GM18907 (cell line): Measurements from ENCODE around the gene ACOD1.
A peak's percentile ranks its signal among the peaks of the same experiment; 100 is the strongest.
"Not testable (repeated sequence)": the region's sequence is repeated elsewhere in the genome, so short reads cannot be mapped to it uniquely, and the experiment has no call there.

Experiments used
- ATAC-seq: cut with Tn5 transposase; IDR thresholded peaks from one replicate; pipeline ENCODE4 v1.9.1; 2021; ENCODE audit warnings: mild to moderate bottlenecking, moderate library complexity; ENCODE audit not compliant: unreplicated experiment

Gene ACOD1

DNA sequence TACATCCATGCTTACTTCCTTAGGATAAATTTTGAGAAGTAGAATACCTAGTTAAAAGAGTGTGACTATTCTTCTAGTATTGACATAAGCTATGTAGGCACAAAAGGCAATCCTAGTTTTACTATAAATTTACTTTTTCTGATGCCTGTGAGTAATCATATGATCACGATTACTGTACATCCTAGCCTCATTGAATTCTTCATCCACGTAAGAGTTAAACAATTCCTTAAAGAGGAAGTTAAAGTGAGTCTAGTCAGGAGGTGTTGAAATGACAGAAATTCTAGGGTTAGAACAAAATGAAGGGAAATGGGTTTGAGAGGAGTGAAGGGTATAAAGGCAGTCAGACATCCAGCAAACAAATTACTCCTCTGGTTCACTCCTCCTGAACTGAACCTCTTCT is at the start of gene ACOD1:
Gene ACOD1, plus strand, starts transcription at position 363 of the 400 bp plus-strand sequence. CDS start 48 bp downstream, outside the sequence.
- no peak for ATAC-seq

DNA sequence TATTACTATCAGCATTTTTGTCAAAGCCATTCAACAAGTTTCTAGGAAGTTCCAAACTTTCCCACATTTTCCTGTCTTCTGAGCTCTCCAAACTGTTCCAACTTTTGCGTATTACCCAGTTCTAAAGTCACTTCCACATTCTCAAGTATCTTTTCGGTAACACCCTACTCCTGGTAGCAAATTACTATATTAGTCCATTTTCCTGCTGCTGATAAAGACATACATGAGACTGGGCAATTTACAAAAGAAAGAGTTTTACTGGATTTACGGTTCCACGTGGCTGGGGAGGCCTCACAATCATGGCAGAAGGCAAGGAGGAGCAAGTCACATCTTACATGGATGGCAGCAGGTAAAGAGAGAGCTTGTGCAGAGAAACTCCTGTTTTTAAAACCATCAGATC is 49.2 kb upstream of the ACOD1 start:
- not testable (repeated sequence) for ATAC-seq

DNA sequence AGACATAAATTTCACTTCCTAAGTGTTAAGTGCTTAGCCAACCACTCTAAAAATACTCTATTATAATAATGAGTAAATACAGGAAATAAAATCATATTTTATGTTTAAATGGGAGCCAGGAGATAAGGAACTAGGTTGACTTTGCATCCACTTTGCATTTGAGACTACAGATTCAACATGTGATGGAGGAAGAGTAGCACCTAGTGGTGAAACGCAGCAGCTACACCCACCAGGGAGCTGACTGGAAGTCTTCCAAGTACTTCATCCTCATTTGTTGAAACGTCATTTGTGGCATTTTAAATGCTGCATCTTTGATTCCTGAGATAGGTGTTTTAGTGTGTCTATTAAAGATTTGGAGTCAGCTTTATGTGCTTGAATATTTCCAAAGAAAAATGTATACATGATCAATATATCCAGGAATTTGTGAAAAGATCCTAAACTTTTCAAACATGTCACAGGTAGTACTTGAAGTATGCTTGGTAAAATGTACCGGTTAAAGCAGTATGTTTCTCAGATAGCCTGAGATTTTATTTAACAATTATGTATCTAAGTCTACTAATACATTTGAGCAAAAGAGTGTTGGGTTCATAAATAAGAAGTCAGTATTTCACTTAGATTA is 44.7 kb upstream of the ACOD1 start:
- peak; percentile 98 for ATAC-seq

DNA sequence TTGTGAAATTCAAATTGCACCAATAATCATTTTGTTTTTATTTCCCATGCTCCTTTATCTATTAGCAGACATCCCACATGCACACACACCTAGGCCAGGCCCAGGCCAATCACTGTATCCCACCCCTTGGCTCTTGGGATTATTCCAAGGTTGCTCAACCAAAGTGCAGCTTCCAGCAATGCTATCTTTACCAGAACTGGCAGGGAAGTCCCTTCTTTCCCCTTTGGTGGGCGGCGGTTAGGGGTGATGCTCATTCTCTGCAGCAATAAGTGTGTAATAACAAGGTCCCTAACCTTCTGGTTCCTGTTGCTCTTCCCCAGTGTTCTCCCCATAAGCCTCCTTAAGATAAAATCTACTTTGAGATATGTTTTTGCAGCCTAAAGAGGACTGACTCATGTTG is 43.8 kb upstream of the ACOD1 start:
- no peak for ATAC-seq

DNA sequence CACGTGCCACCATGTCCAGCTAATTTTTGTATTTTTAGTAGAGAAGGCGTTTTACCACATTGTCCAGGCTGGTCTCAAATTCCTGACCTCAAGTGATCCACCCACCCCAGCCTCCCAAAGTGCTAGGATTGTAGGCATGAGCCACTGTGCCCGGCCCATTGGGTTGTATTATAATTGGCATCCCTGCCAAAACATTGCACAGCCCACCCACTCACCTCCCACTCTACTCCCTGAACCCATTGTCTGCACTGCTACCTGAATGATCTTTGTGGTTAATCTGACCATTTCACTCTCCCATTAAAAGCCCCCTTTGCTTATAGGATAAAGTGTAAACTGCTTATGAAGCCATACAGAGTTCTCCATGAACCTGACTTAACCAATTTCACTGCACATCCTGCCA is 35.8 kb upstream of the ACOD1 start:
- ATAC-seq: no peak

DNA sequence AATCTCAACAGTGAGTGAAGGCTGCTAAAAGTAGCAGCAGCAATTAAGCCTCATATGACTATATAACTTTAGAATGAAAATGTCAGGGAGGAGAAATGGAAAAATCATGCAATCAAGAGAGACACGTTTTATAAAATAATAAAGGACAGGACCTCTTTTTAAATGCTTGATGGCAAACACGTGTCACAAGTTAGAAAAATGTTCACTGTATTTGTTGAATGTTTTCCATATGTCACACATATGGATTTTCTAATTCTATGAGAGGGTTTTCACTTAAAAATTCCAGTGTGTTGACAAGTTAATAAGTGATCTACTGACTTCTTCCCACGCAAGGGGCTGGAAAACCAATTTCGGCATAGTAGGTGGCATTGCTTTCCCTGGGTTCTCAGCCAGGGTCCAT is 34.4 kb upstream of the ACOD1 start:
- no peak for ATAC-seq

DNA sequence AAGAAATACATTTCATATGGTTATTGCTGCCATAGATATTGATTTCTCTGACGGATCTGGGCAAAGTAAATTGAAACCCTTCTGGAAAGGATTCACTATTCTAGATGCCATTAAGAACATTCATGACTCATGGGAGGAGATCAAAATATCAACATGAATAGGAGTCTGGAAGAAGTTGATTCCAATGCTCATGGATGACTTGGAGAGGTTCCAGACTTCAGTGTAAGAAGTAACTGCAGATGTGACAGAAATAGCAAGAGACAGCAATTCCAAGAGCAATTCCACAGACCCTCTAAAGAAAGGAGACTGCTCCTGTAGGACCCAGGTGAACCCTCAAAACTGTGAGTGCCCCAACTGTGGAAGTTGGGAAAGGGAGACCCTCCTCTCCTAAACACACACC is 31.2 kb upstream of the ACOD1 start:
- no peak for ATAC-seq

DNA sequence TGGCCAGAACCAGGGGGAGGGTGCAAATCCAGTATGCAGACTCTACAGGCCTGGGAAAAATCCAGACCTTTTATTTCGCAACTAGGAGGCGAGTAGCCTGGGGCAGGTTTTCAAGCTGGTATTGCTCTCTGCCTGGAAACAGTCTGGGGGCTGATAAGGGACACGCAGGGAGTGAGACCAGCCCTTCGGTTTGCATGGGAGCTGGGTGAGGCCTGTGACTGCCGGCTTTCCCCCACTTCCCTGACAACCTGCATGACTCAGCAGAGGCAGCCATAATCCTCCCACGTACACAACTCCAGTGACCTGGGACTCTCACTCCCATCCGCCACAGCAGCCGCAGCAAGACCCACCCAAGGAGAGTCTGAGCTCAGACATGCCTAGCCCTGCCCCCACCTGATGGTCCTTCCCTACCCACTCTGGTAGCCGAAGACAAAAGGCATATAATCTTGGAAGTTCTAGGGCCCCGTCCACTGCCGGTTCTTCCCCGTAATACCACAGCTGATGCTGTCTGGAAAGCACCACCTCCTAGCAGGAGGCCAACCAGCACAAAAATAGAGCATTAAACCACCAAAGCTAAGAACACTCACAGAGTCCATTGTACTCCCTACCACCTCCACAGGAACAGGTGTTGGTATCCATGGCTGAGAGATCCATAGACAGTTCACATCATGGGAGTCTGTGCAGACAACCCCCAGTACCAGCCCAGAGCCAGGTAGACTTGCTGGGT is 30.4 kb upstream of the ACOD1 start:
- ATAC-seq: not testable (repeated sequence)

DNA sequence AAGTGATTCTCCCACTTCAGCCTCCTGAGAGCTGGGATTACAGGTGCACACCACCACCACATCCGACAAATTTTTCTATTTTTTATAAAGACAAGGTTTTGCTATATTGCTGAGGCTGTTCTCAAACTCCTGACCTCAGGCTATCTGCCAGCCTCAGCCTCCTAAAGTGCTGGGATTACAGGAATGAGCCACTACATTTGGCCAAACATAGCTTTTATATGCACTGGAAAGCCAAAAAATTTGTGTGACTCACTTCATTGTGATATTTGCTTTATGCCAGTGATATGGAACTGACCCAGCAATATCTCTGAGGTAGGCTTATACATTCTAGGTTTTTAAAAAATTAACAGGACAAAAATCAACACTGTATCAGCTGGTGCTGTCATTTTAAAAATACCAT is 26.8 kb upstream of the ACOD1 start:
- ATAC-seq: no peak

DNA sequence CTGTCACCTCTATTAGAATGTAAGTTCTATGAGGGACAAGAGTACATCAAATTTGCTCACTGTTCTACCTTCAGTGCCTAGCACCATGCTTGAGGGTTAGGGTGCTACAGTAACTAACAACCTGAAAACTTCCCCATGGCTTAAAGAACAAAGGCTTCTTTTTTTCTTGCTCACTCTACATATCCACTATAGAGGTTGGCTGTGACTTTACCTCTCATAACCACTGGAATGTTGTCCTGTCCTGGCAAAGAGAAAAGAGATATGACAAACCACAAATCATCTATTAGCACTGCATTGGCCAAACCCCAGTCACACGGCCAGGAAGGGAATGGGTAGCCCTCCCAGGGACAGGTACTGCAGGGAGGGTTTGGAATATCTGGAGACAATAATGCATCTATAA is 23.2 kb upstream of the ACOD1 start:
- ATAC-seq: no peak

DNA sequence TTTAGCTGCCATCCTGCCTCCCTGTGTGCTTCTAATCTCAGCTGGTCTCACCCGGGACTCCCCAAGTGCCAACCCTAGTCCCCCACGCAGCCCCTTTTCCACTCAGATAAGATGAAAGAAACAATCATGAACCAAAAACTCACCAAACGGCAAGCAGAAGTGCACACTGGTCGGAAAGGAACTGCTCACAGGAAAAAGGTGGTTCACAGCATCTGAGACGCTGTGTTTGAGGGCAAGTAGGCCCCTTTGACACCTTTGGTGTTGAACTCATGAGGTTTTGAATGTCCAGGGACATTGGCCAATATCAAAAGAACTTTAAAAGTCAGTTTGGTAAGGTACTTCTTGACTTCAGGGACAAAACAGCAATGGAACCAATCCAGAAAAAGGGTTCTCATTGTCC is 20.4 kb upstream of the ACOD1 start:
- no peak for ATAC-seq

DNA sequence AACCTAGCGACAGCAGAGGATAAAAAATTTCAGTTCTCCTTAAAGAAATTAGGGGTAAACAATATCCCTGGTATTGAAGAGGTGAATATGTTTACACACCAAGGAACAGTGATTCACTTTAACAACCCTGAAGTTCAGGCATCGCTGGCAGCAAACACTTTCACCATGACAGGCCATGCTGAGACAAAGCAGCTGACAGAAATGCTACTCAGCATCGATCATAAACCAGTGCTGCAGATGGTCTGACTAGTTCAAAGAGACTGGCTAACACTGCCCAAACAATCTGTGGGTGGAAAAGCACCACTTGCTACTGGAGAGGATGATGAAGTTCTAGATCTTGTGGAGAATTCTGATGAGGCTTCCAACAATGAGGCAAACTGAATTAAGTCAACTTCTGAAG is 19.9 kb upstream of the ACOD1 start:
- ATAC-seq: no peak

DNA sequence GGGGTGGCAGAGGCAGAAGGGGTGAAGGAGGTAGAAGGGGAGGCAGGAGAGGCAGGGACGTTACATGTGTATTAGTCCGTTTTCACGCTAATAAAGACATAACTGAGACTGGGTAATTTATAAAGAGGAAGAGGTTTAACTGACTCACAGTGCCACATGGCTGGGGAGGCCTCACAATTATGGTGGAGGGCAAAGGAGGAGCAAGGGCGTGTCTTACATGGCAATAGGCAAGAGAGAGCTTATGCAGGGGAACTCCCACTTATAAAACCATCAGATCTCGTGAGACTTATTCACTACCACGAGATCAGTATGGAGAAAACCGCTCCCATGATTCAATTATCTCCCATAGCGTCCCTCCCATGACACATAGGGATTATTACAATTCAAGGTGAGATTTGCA is 19.0 kb upstream of the ACOD1 start:
- ATAC-seq: no peak

DNA sequence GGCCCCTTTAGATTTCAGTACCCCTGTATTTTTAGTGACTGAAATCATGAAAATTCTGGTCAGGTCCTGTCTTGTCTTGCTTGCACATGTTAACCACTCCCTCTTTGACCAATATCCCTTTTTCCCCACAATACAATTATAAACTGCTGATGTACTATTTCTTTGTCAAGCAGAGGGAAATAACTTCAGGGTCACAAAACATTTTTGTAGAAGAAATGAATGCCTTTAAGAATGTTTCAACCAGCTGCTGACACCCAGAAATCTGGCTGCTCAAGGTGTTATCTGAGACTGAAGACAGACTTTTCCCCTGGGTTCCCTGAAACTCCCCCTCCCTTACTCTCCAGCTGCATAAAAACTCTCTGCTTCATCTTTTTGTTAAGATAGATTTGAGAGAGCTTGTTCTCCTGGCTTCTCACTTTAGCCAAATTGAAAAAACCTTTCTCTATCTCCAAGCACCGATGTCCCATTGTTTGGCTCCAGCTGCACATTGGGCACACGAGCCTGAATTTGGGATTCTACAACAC is 18.4 kb upstream of the ACOD1 start:
- no peak for ATAC-seq

DNA sequence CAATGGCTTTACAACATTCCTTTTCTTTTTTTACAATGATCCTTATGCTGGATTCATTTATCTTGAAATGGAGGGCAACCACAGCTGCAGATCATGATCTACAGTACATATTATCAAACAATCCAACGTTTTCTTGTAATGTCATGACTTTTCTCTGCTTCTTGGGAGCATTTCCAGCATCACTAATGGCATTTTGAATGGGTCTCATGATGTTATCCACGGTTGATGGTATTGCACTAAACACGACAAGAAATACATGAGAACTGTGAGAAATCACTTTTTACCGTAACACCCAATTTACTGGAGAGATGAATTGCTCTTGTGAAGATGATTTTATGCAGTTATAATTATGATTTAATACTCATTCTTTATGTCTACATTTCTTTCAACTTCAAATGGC is 16.2 kb upstream of the ACOD1 start:
- ATAC-seq: no peak

DNA sequence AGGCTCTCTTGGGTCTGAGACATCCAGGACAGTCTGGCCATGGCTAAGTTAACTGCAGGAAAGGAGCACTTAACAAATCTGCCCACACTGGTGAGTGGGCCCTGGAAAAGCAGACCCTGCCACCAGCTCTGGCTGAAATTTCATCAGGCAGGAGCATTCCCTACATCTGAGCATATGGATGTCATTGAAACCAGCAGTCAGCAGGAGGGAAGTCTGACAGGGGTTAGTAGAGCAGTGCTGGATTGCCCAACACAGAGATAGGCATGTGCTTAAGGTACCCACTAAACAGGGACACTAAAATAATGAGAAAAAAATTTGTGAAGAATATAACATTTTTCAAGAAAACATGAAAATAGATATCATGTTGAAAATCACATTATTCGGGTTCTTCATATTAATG is 13.6 kb upstream of the ACOD1 start:
- no peak for ATAC-seq

DNA sequence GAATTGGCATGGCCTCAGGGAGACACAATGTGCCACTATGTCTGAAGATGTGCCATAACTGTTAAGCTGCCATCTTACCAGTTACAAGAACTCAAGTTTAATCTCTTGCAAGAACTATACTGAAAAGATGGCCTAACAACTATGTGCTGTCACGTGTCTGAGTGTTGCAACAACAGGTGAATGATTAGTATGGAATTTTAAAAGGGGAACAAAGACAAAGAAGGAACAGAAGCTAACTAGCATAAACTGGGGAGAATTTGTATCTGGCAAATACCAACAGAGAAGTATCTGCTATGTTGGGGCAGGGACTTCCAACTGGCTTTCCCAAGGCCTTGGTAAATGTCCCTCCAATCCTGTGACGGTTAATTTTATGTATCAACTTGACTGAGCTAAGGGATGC is 11.5 kb upstream of the ACOD1 start:
- ATAC-seq: no peak

DNA sequence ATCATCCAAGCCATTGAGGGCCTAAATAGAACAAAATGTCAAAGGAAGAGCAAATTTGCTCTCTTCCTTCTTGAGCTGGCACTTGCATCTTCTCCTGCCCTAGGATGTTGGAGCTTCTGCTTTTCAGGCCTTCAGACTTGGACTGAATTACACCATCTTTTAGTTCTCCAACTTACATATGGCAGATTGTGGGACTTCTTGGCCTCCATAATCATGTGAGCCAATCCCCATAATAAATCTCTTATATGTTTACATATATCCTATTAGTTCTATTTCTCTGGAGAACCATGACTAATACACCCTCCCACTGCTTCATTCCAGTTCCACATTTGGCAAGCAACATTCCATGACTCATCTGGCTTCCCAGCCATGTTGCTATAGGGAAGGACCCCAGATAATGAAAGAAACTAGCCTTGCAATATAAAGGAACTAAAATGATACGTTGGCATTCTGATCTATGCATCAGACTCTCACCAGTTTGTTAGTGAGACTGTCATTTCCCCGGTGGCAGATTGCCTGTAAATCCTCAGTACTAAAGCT is 11.0 kb upstream of the ACOD1 start:
- ATAC-seq: no peak

DNA sequence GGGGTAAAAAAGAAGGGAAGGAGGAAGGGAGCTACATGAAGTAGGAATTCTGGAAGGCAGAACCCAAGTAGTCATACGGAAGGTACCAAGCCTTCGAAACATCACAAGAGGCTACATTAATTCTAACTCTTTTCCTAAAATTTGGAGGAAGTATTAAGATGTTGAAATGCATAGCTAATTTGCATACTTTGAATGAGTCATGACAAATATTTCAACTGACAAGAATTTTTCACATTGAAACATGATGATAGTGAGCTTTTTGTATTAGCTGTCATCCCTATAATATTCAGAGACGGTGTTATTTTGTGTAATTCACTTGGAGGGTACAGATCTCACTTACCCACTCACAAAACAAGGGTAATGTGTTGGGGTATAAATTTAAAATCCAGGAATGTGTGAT is 9.1 kb upstream of the ACOD1 start:
- ATAC-seq: no peak

DNA sequence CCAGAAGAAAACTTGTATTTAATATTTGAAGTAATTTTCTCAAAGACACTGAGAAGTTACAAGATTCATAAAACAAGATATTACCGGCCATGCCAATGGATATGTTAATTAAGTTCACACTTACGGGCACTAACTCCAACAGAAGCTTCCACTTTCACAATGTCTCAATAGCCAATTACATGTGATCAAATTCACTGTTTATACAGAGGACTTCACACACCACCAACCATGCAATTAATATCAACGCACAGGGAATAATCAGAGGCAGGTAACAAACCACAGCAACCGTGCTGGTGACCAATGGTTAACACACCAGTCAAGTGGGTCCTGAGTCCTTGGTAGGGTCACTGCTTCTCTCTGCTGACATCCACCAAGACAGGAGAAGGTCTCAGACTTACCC is 5.9 kb upstream of the ACOD1 start:
- no peak for ATAC-seq

DNA sequence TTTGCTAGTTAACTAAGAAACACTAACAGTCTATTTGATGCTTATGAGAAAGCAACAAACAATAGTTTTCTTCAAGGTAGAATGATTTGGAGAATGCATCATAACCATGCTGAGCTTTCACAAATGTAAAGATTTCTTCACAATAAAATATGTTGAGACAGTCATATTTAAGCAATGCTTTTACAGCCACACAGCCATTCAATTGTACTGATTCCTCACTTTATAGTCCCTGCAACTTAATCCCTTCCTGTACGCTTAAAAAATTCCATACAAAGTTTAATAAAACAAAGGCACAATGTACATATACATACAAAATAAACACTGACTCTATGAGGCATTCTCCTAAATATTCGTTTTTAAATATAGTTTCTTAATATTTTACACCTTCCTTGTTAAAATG is 4.7 kb upstream of the ACOD1 start:
- ATAC-seq: no peak

DNA sequence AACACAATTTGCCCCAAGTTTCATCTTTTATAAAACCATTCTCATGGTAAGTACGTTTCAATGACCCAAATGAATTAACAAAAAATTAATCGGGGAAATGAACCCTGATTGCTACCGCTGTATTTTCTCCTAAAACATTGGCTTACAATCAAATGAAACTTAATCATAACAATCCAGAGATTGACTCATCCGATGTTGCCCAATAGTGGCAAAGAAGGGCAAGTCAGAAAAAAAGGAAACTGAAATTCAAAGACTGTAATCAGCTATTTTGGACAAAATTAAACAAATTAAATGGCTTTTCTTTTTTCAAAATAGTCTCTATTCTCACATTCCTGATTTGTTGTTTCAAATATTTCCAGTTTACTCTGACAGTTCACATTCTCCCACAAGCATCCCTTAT is 3.9 kb upstream of the ACOD1 start:
- no peak for ATAC-seq
